K562 (cell line): ENCODE measurements around the gene BANP. TPM values are rescaled to one million over a fixed set of nuclear protein-coding genes. Genes with fewer than 3 reads are reported as not detected.

Experiments used
- ATAC-seq: fragments of 200-7000 bp; cut with Tn5 transposase; 3 replicates; pipeline ENCODE4 v1.9.1; 2020; ENCODE audit warnings: moderate library complexity
- BruUV-seq: library from RNA; stranded (reverse); fragments of 400-500 nt; replicated peaks from 2 replicates; lab custom pipeline; 2021; lab: Mats Ljungman, UMichigan
- CTCF ChIA-PET: fragments of 300-600 bp; formaldehyde crosslinking; extraction: SDS; loops from one replicate; lab custom pipeline; 2021; ENCODE audit warnings: low intra/inter-chr PET ratio; lab: Yijun Ruan, JAX
- POLR2A ChIA-PET: fragments of 300-600, 350-650 bp; sonication (Branson Sonifier 250); formaldehyde crosslinking; extraction: SDS; loops from one replicate; lab custom pipeline; 2021; ENCODE audit warnings: antibody characterized with exemption, inconsistent platforms; lab: Yijun Ruan, JAX
- DNase-seq, 4 experiments: peaks; one replicate each; pipeline versions ENCODE4 v3.0.0 to v3.0.0-alpha.2; 2011 to 2018; ENCODE audit warnings: low spot score in 3 of 4, mixed read lengths in 3 of 4; ENCODE audit errors: extremely low read depth in 1 of 4
- FAIRE-seq: peaks from 2 replicates; lab custom pipeline; 2011; peaks lifted over from hg19 to GRCh38; lab: Jason Lieb, UNC
- H2AFZ ChIP-seq: 2 replicates; pipeline ENCODE4 v1.6.0; 2011; ENCODE audit warnings: low read depth, low read length, control low read depth, inconsistent platforms
- H3K27ac ChIP-seq: fragments of 200-600 bp; 3 replicates; pipeline ENCODE4 v1.8.0; 2011; ENCODE audit warnings: low read depth, mild to moderate bottlenecking, control low read depth, inconsistent platforms, low read length, moderate library complexity, mixed read lengths; ENCODE audit errors: extremely low read depth
- H3K27me3 ChIP-seq, 2 experiments: fragments of 300-600 bp in 1 of 2; 2 replicates in 1 of 2; 3 replicates in 1 of 2; pipeline versions ENCODE4 v1.6.0 to v1.8.0; 2011; ENCODE audit warnings: inconsistent platforms in 2 of 2, low read length in 2 of 2, mild to moderate bottlenecking in 1 of 2, mixed read lengths in 1 of 2, moderate library complexity in 1 of 2; ENCODE audit not compliant: control insufficient read depth in 2 of 2, insufficient read depth in 2 of 2
- H3K36me3 ChIP-seq: fragments of 300-600 bp; 3 replicates; pipeline ENCODE4 v1.8.0; 2011; ENCODE audit warnings: mild to moderate bottlenecking, low read length, inconsistent platforms; ENCODE audit not compliant: control insufficient read depth, insufficient read depth
- H3K4me1 ChIP-seq, 2 experiments: fragments of 200-600 bp in 1 of 2; replicated peaks in 1 of 2; 2 replicates in 1 of 2; 3 replicates in 1 of 2; pipeline versions ENCODE4 v1.5.1 to v1.8.0; 2011; ENCODE audit warnings: inconsistent platforms in 2 of 2, low read length in 2 of 2, mild to moderate bottlenecking in 1 of 2, mixed read lengths in 1 of 2, moderate library complexity in 1 of 2; ENCODE audit not compliant: control insufficient read depth in 2 of 2, insufficient read depth in 2 of 2
- H3K4me2 ChIP-seq: 2 replicates; pipeline ENCODE4 v1.6.1; 2011; ENCODE audit warnings: low read length, control low read depth, inconsistent platforms, mixed read lengths; ENCODE audit not compliant: insufficient read depth
- H3K4me3 ChIP-seq: fragments of 200-600 bp; sonication (generic), shearing (Covaris generic); 2 replicates; pipeline ENCODE4 v1.5.1; 2016; ENCODE audit warnings: control low read depth, inconsistent platforms
- H3K79me2 ChIP-seq: fragments of 200-600 bp; 3 replicates; pipeline ENCODE4 v1.8.0; 2011; ENCODE audit warnings: low read length, inconsistent platforms; ENCODE audit not compliant: control insufficient read depth, insufficient read depth
- H3K9ac ChIP-seq, 2 experiments: 2 replicates each; pipeline versions ENCODE4 v1.6.0 to v1.6.1; 2011; ENCODE audit warnings: low read depth in 2 of 2, low read length in 2 of 2, control low read depth in 1 of 2, inconsistent platforms in 1 of 2, mild to moderate bottlenecking in 1 of 2, mixed read lengths in 1 of 2; ENCODE audit not compliant: insufficient read depth in 1 of 2
- H3K9me1 ChIP-seq: one replicate; pipeline ENCODE4 v1.6.0; 2011; ENCODE audit warnings: inconsistent platforms, mild to moderate bottlenecking, low read length, moderate library complexity; ENCODE audit not compliant: control insufficient read depth, insufficient read depth
- H3K9me3 ChIP-seq: replicated peaks from 2 replicates; pipeline ENCODE4 v1.5.1; 2011; ENCODE audit warnings: low read depth, low read length, inconsistent platforms; ENCODE audit not compliant: control insufficient read depth, insufficient read depth
- H4K20me1 ChIP-seq: replicated peaks from 2 replicates; pipeline ENCODE4 v1.6.1; 2011; ENCODE audit warnings: low read length, inconsistent platforms, mixed read lengths; ENCODE audit not compliant: control insufficient read depth, insufficient read depth
- C11orf30 ChIP-seq: fragments of 450-650 bp; IDR thresholded peaks from 2 replicates; pipeline ENCODE4 v1.6.1; 2016; ENCODE audit warnings: low read depth, mild to moderate bottlenecking
- CEBPG ChIP-seq, 3 experiments: fragments of 200-800 bp in 1 of 3; sonication (Bioruptor generic) in 1 of 3; sonication (generic) in 1 of 3; formaldehyde crosslinking in 1 of 3; IDR thresholded peaks in 2 of 3; conservative IDR thresholded peaks in 1 of 3; 2 replicates each; pipeline versions ENCODE4 v1.6.1 to v1.8.0; 2016 to 2022; ENCODE audit warnings: missing compliant biosample characterization in 2 of 3, missing genetic modification characterization in 2 of 3, mild to moderate bottlenecking in 1 of 3, missing genetic modification reagents in 1 of 3
- EHMT2 ChIP-seq: fragments of 450-650 bp; IDR thresholded peaks from 2 replicates; pipeline ENCODE4 v1.6.1; 2018; ENCODE audit warnings: antibody characterized with exemption
- HDAC2 ChIP-seq: fragments of 450-650 bp; IDR thresholded peaks from 2 replicates; pipeline ENCODE4 v1.6.1; 2016; ENCODE audit warnings: mild to moderate bottlenecking
- HOXB6 ChIP-seq: fragments of 250-450 bp; sonication (Bioruptor Pico); IDR thresholded peaks from 2 replicates; pipeline ENCODE4 v1.5.1; 2022; ENCODE audit warnings: mild to moderate bottlenecking, borderline replicate concordance
- MEF2A ChIP-seq: IDR thresholded peaks from 2 replicates; pipeline ENCODE4 v1.6.1; 2011; ENCODE audit warnings: low read depth, mild to moderate bottlenecking, low read length, moderate library complexity; ENCODE audit not compliant: control insufficient read depth
- NCOR1 ChIP-seq: fragments of 450-650 bp; IDR thresholded peaks from 2 replicates; pipeline ENCODE4 v1.6.1; 2016; ENCODE audit warnings: mild to moderate bottlenecking, moderate library complexity
- PTRF ChIP-seq: fragments of 450-650 bp; IDR thresholded peaks from 2 replicates; pipeline ENCODE4 v1.6.1; 2016; ENCODE audit warnings: mild to moderate bottlenecking, missing genetic modification characterization, missing compliant biosample characterization
- RBFOX2 ChIP-seq: fragments of 200-400 bp; formaldehyde crosslinking; IDR thresholded peaks from 2 replicates; pipeline ENCODE4 v1.6.1; 2017; ENCODE audit warnings: low read depth, mild to moderate bottlenecking, low read length, moderate library complexity
- SOX6 ChIP-seq: fragments of 450-650 bp; IDR thresholded peaks from 2 replicates; pipeline ENCODE4 v1.6.1; 2014; ENCODE audit warnings: mild to moderate bottlenecking
- SPI1 ChIP-seq: IDR thresholded peaks from 2 replicates; pipeline ENCODE4 v1.6.1; 2011; ENCODE audit warnings: low read depth, low read length, control low read depth, borderline replicate concordance
- SRF ChIP-seq, 2 experiments: fragments of 250-450, 450-650 bp in 1 of 2; sonication (Bioruptor Pico) in 1 of 2; sonication (generic) in 1 of 2; formaldehyde crosslinking; IDR thresholded peaks; 2 replicates each; pipeline versions ENCODE4 v1.5.0 to v1.5.1; 2020 to 2022; ENCODE audit warnings: mild to moderate bottlenecking in 1 of 2, missing genetic modification reagents in 1 of 2
- ZBTB33 ChIP-seq: sonication (generic); formaldehyde crosslinking; IDR thresholded peaks from 2 replicates; pipeline ENCODE4 v1.8.1; 2023; ENCODE audit warnings: mild to moderate bottlenecking, missing genetic modification reagents
- ZNF785 ChIP-seq: fragments of 250-450 bp; sonication (Bioruptor Pico); IDR thresholded peaks from 2 replicates; pipeline ENCODE4 v1.4.0; 2020; ENCODE audit warnings: mild to moderate bottlenecking
- WGBS: fragments of 100-300 bp; shearing (Covaris generic); methylation state at CpG from one replicate; pipeline ENCODE4 v1.1.6; 2016; ENCODE audit warnings: low coverage, mixed read lengths; ENCODE audit not compliant: insufficient coverage; ENCODE audit errors: missing lambda C conversion rate; 5-methylcytosine and 5-hydroxymethylcytosine counted together
- in situ Hi-C: fragments of 300-500 bp; cut with MboI; formaldehyde crosslinking; loops from 4 replicates; pipeline ENCODE4 v1.15.0; 2018; ENCODE audit warnings: inconsistent platforms, mixed read lengths
- intact Hi-C: fragments of 100-400 bp; cut with micrococcal nuclease; formaldehyde crosslinking; loops from 2 replicates; pipeline ENCODE4 v1.14.2; 2022
- polyA plus RNA-seq, 8 experiments: library from polyadenylated mRNA; depleted of rRNA in 4 of 8; stranded (reverse) in 5 of 8; unstranded in 3 of 8; fragments of >200 nt; fragmentation: Nextera tagmentation in 2 of 8; fragmentation: Illumina TruSeq in 1 of 8; extraction: Ambion mirVana in 2 of 8; extraction: Trizol in 1 of 8; gene quantifications; 2 replicates each; pipeline versions ENCODE4 v1.2.1 to v1.2.3, GENCODE V29; 2011 to 2014; ENCODE audit warnings: inconsistent platforms in 1 of 8, missing spikeins in 1 of 8
- total RNA-seq, 7 experiments: library from RNA; depleted of rRNA in 6 of 7; stranded (reverse); fragments of >200 nt in 6 of 7; fragmentation: Illumina TruSeq in 2 of 7; extraction: Trizol in 2 of 7; gene quantifications; 2 replicates each; pipeline versions ENCODE4 v1.2.1 to v1.2.3, GENCODE V29; 2011 to 2021; ENCODE audit warnings: low replicate concordance in 1 of 7
- TF ChIP-seq, protein P1 (sequence below): fragments of 200-800 bp; sonication (Bioruptor generic); IDR thresholded peaks from 2 replicates; pipeline ENCODE4 v1.6.1; 2016; ENCODE audit warnings: missing genetic modification characterization, missing compliant biosample characterization

BANP gene
- total and polyA plus RNA-seq, 9 of the 15 experiments (the other 6 are each of a cell fraction or from before 2014, with no cell fraction given), result 4.6 to 22.1 (median 15.6) TPM

- Histone ChIP-seq H3K27ac (no peak overlapping the region), H3K9ac (no peak overlapping the region; a peak in 1 of 4 replicates), H3K79me2 (no peaks in the 10 kb centered on the region; the same call in 2 of the 3 replicates), H3K36me3 (peaks cover 9% of the 10 kb centered on the region; the same call in 2 of the 3 replicates), H3K9me1 (no peaks in the 10 kb centered on the region), H3K9me3 (no peaks in the 10 kb centered on the region)
- DNase-seq, result no peak
- no TSS peak for BruUV-seq
- intact Hi-C loops, result no loop called here
- no peak for TF ChIP-seq EHMT2
- no peak for TF ChIP-seq SOX6
- TF ChIP-seq, protein P1, sequence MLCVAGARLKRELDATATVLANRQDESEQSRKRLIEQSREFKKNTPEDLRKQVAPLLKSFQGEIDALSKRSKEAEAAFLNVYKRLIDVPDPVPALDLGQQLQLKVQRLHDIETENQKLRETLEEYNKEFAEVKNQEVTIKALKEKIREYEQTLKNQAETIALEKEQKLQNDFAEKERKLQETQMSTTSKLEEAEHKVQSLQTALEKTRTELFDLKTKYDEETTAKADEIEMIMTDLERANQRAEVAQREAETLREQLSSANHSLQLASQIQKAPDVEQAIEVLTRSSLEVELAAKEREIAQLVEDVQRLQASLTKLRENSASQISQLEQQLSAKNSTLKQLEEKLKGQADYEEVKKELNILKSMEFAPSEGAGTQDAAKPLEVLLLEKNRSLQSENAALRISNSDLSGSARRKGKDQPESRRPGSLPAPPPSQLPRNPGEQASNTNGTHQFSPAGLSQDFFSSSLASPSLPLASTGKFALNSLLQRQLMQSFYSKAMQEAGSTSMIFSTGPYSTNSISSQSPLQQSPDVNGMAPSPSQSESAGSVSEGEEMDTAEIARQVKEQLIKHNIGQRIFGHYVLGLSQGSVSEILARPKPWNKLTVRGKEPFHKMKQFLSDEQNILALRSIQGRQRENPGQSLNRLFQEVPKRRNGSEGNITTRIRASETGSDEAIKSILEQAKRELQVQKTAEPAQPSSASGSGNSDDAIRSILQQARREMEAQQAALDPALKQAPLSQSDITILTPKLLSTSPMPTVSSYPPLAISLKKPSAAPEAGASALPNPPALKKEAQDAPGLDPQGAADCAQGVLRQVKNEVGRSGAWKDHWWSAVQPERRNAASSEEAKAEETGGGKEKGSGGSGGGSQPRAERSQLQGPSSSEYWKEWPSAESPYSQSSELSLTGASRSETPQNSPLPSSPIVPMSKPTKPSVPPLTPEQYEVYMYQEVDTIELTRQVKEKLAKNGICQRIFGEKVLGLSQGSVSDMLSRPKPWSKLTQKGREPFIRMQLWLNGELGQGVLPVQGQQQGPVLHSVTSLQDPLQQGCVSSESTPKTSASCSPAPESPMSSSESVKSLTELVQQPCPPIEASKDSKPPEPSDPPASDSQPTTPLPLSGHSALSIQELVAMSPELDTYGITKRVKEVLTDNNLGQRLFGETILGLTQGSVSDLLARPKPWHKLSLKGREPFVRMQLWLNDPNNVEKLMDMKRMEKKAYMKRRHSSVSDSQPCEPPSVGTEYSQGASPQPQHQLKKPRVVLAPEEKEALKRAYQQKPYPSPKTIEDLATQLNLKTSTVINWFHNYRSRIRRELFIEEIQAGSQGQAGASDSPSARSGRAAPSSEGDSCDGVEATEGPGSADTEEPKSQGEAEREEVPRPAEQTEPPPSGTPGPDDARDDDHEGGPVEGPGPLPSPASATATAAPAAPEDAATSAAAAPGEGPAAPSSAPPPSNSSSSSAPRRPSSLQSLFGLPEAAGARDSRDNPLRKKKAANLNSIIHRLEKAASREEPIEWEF (CRISPR knock-in tag), result no peak
- TF ChIP-seq CEBPG (CRISPR knock-in tag; IDR thresholded peaks at IDR 0.05), result no peak
- no peak for TF ChIP-seq CEBPG (tag; conservative IDR thresholded peaks at IDR 0.05 in 1 of 2, IDR thresholded peaks at IDR 0.05 in 1 of 2)
- TF ChIP-seq C11orf30, result no peak
- TF ChIP-seq NCOR1, result no peak
- TF ChIP-seq ZNF785 (CRISPR knock-in tag), result no peak
- no peak for TF ChIP-seq MEF2A
- no peak for TF ChIP-seq SPI1
- TF ChIP-seq PTRF, result no peak
- no peak for TF ChIP-seq RBFOX2
- no peak for TF ChIP-seq HDAC2
- no peak for TF ChIP-seq SRF (CRISPR knock-in tag; IDR thresholded peaks at IDR 0.05)
- no peak for TF ChIP-seq HOXB6
- no peak for TF ChIP-seq ZBTB33 (CRISPR knock-in tag)
- TF ChIP-seq, all 486 proteins: peak for 0
- POLR2A ChIA-PET, result no interaction called here
- ATAC-seq (no peak), FAIRE-seq (no peak)
- H2AFZ ChIP-seq, result no peak overlapping the region
- in situ Hi-C loops, result no loop called here
- H3K27me3 ChIP-seq, result no peaks in the 10 kb centered on the region
- H3K4me3 ChIP-seq, result no peak overlapping the region
- CTCF ChIA-PET, result no interaction called here
- no peaks in the 10 kb centered on the region for H3K4me1 ChIP-seq
- H4K20me1 ChIP-seq, result no peaks in the 10 kb centered on the region
- WGBS, result 89% methylated on average over 8 of the region's 8 CpGs
- H3K4me2 ChIP-seq, result no peak overlapping the region
Observed at GRCh38 chr16:87979352-87979751, 28.1 kb downstream of the BANP start.
